Mucosa of gallbladder (tissue), 1 donor: ENCODE measurements around the gene PTGS1. TPM values are rescaled to one million over a fixed set of nuclear protein-coding genes. Genes with fewer than 3 reads are reported as not detected.
"Not testable (repeated sequence)": the region's sequence is repeated elsewhere in the genome, so short reads cannot be mapped to it uniquely, and the experiment has no call there.

Experiments
- DNase-seq: peaks from one replicate; pipeline ENCODE4 v3.0.0-alpha.2; 2020; ENCODE audit warnings: low spot score
- total RNA-seq: library from RNA; stranded (reverse); gene quantifications from one replicate; pipeline ENCODE4 v1.2.1, GENCODE V29; 2021
- donor health status: DM: no; HTN: no; CAD: no.

PTGS1 gene
- total RNA-seq, 1 donor from 2014 or later, result 24.1 TPM

- no peak for DNase-seq
These were observed 23.2 kb upstream of the PTGS1 start for GRCh38 chr9:122347348-122348287.

- DNase-seq, result no peak
These were observed 22.5 kb upstream of the PTGS1 start for GRCh38 chr9:122348288-122348777.

- no peak for DNase-seq
These were observed 22.0 kb upstream of the PTGS1 start for GRCh38 chr9:122348791-122349190.

GRCh38 chr9:122349201-122349600 is 21.6 kb upstream of the PTGS1 start:
- no peak for DNase-seq

GRCh38 chr9:122350577-122351355 is 20.1 kb upstream of the PTGS1 start:
- DNase-seq, result peak; percentile 78

- DNase-seq, result no peak
These were observed 16.2 kb upstream of the PTGS1 start for GRCh38 chr9:122354536-122355199.

GRCh38 chr9:122355336-122355875 is 15.4 kb upstream of the PTGS1 start:
- DNase-seq, result no peak

- DNase-seq, result no peak
These were observed 14.2 kb upstream of the PTGS1 start for GRCh38 chr9:122356627-122357026.

GRCh38 chr9:122360891-122361290 is 9.9 kb upstream of the PTGS1 start:
- no peak for DNase-seq

- not testable (repeated sequence) for DNase-seq
These were observed 7.7 kb upstream of the PTGS1 start for GRCh38 chr9:122363131-122363530.

GRCh38 chr9:122364117-122364782 is 6.6 kb upstream of the PTGS1 start:
- DNase-seq, result no peak

GRCh38 chr9:122364783-122365150 is 6.1 kb upstream of the PTGS1 start:
- no peak for DNase-seq

- no peak for DNase-seq
These were observed 4.7 kb upstream of the PTGS1 start for GRCh38 chr9:122366074-122366660.

- DNase-seq, result no peak
These were observed 3.8 kb upstream of the PTGS1 start for GRCh38 chr9:122367065-122367464.

- DNase-seq, result no peak
These were observed 2.9 kb upstream of the PTGS1 start for GRCh38 chr9:122367774-122368460.

GRCh38 chr9:122368642-122369041 is 2.2 kb upstream of the PTGS1 start:
- DNase-seq, result no peak

GRCh38 chr9:122370303-122370702 is 521 bp upstream of the PTGS1 start:
- DNase-seq, result no peak

- no peak for DNase-seq
These were observed 1.0 kb downstream of the PTGS1 start for GRCh38 chr9:122371846-122372245.

GRCh38 chr9:122372856-122373845 is 2.3 kb downstream of the PTGS1 start:
- no peak for DNase-seq
